Keratinocyte (primary cell): ENCODE data around the gene RARRES1. TPM values are rescaled to one million over a fixed set of nuclear protein-coding genes. Genes with fewer than 3 reads are reported as not detected.
A peak's percentile ranks its signal among the peaks of the same experiment; 100 is the strongest.

Experiments
- DNase-seq: peaks from one replicate; pipeline ENCODE4 v3.0.0-alpha.2; 2011; ENCODE audit warnings: low read depth, missing footprints, low spot score
- FAIRE-seq: peaks from 2 replicates; lab custom pipeline; 2011; peaks lifted over from hg19 to GRCh38; lab: Jason Lieb, UNC
- H2AFZ ChIP-seq: 2 replicates; pipeline ENCODE4 v1.6.0; 2012; ENCODE audit warnings: low read length, control low read depth, inconsistent platforms; ENCODE audit not compliant: control insufficient read depth
- H3K27ac ChIP-seq: 2 replicates; pipeline ENCODE4 v1.5.1; 2011; ENCODE audit warnings: low read length; ENCODE audit not compliant: control insufficient read depth, insufficient read depth
- H3K27me3 ChIP-seq: 3 replicates; pipeline ENCODE4 v1.6.0; 2011; ENCODE audit warnings: low read length; ENCODE audit not compliant: control insufficient read depth, insufficient read depth; ENCODE audit errors: extremely low read depth
- H3K36me3 ChIP-seq, 2 experiments: 2 replicates in 1 of 2; 3 replicates in 1 of 2; pipeline ENCODE4 v1.5.1; 2011; ENCODE audit warnings: low read length in 2 of 2, mild to moderate bottlenecking in 1 of 2; ENCODE audit not compliant: control insufficient read depth in 2 of 2, insufficient read depth in 2 of 2; ENCODE audit errors: extremely low read depth in 1 of 2
- H3K4me1 ChIP-seq: 3 replicates; pipeline ENCODE4 v1.5.1; 2011; ENCODE audit warnings: low read length; ENCODE audit not compliant: control insufficient read depth, insufficient read depth; ENCODE audit errors: extremely low read depth
- H3K4me2 ChIP-seq: 3 replicates; pipeline ENCODE4 v1.6.0; 2011; ENCODE audit warnings: low read depth, low read length; ENCODE audit not compliant: control insufficient read depth, insufficient read depth; ENCODE audit errors: extremely low read depth
- H3K4me3 ChIP-seq, 3 experiments: fragments of 200-600 bp in 1 of 3; sonication (generic) in 1 of 3; 2 replicates in 2 of 3; 3 replicates in 1 of 3; pipeline ENCODE4 v1.5.1; 2011 to 2016; ENCODE audit warnings: low read length in 3 of 3, mild to moderate bottlenecking in 3 of 3, control low read depth in 2 of 3, inconsistent platforms in 1 of 3, low read depth in 1 of 3, mixed read lengths in 1 of 3, mixed run types in 1 of 3, moderate library complexity in 1 of 3; ENCODE audit not compliant: control insufficient read depth in 2 of 3, insufficient read depth in 2 of 3; ENCODE audit errors: extremely low read depth in 1 of 3
- H3K79me2 ChIP-seq: 2 replicates; pipeline ENCODE4 v1.6.0; 2012; ENCODE audit warnings: low read length; ENCODE audit not compliant: control insufficient read depth, insufficient read depth
- H3K9ac ChIP-seq: 3 replicates; pipeline ENCODE4 v1.6.0; 2011; ENCODE audit warnings: low read length; ENCODE audit not compliant: control insufficient read depth, insufficient read depth; ENCODE audit errors: extremely low read depth
- H3K9me1 ChIP-seq: 3 replicates; pipeline ENCODE4 v1.6.0; 2011; ENCODE audit warnings: low read length; ENCODE audit not compliant: control insufficient read depth, insufficient read depth; ENCODE audit errors: extremely low read depth
- H3K9me3 ChIP-seq: 2 replicates; pipeline ENCODE4 v1.5.1; 2012; ENCODE audit warnings: low read depth, low read length; ENCODE audit not compliant: control insufficient read depth
- H4K20me1 ChIP-seq: 3 replicates; pipeline ENCODE4 v1.6.0; 2011; ENCODE audit warnings: low read length; ENCODE audit not compliant: control insufficient read depth, insufficient read depth; ENCODE audit errors: extremely low read depth
- CTCF ChIP-seq, 3 experiments: IDR thresholded peaks in 1 of 3; conservative IDR thresholded peaks in 1 of 3; optimal IDR thresholded peaks in 1 of 3; 2 replicates in 2 of 3; 3 replicates in 1 of 3; pipeline versions ENCODE3 to v1.5.1; 2011; ENCODE audit warnings: low read length in 3 of 3, mild to moderate bottlenecking in 3 of 3, moderate library complexity in 2 of 3, control low read depth in 1 of 3, inconsistent platforms in 1 of 3; ENCODE audit not compliant: insufficient read depth in 2 of 3; ENCODE audit errors: extremely low read depth in 1 of 3
- EZH2 ChIP-seq: IDR thresholded peaks from one replicate; pipeline ENCODE4 v1.6.1; 2012; ENCODE audit warnings: inconsistent platforms, mild to moderate bottlenecking, low read length, moderate library complexity
- dilution Hi-C: fragments of 300-500 bp; cut with MboI; formaldehyde crosslinking; loops from one replicate; pipeline ENCODE4 v1.7.0; 2020; ENCODE audit warnings: low sequenced_read_pairs; ENCODE audit not compliant: extremely low pct_ligation_motif_present
- polyA plus RNA-seq, 5 experiments: library from polyadenylated mRNA; depleted of rRNA in 3 of 5; stranded (reverse) in 3 of 5; stranded (forward) in 1 of 5; unstranded in 1 of 5; fragments of >200 nt; gene quantifications; 1 replicate in 1 of 5; 2 replicates in 3 of 5; 3 replicates in 1 of 5; pipeline versions ENCODE4 v1.2.1 to v1.2.3, GENCODE V29; 2011 to 2012; ENCODE audit warnings: missing spikeins in 2 of 5, low read depth in 1 of 5, low replicate concordance in 1 of 5

RARRES1 gene
- polyA plus RNA-seq, 1 donor (not counting 4 experiments of a cell fraction or from before 2014, with no cell fraction given) = not detected

GRCh38 chr3:158725348-158726011 lies 6.8 kb downstream of the RARRES1 start:
- Histone ChIP-seq H2AFZ (no peak overlapping the region), H3K9me1 (no peaks in the 10 kb centered on the region), H3K4me1 (peaks cover 3% of the 10 kb centered on the region), H3K4me3 (no peak overlapping the region), H3K9ac (no peak overlapping the region), H3K27ac (no peak overlapping the region), H3K4me2 (no peak overlapping the region), H3K27me3 (no peaks in the 10 kb centered on the region), H3K36me3 (peaks cover 0 to 1% of the 10 kb centered on the region in 2 experiments), H4K20me1 (no peaks in the 10 kb centered on the region), H3K79me2 (no peaks in the 10 kb centered on the region), H3K9me3 (no peaks in the 10 kb centered on the region)
- dilution Hi-C loops = no loop called here
- DNase-seq = peak; percentile 17
- TF ChIP-seq EZH2 (no peak), CTCF (optimal IDR thresholded peaks at IDR 0.05 in 1 of 3, IDR thresholded peaks at IDR 0.05 in 1 of 3, conservative IDR thresholded peaks at IDR 0.05 in 1 of 3; ENCODE audit: extremely low read depth in 1 of 3, insufficient read depth in 2 of 3, low read length in 3 of 3) (no peak)
- FAIRE-seq = no peak

DNA sequence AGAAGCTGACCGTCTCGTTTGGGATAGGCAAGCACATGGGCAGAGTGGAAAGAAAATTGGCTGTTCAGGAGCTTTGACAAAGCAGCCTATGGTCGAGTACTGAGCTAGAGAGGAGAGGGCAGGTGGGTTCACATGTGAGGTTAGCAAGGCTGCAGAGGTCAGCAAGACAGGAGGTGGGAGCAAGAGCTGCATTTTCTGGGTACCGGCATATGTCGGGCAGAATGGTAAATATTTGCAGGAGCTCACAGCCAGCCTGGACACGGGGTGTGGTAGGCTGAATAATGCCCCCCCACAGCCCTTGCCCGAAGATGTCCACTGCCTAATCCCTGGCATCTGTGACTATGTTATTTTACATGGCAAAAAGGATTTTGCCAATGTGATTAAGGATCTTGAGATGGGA lies 8.3 kb downstream of the RARRES1 start:
- H3K4me1 ChIP-seq = peaks cover 3% of the 10 kb centered on the region
- no peak overlapping the region for H3K9ac ChIP-seq
- H3K27me3 ChIP-seq = no peaks in the 10 kb centered on the region
- H3K27ac ChIP-seq = no peak overlapping the region
- H4K20me1 ChIP-seq = no peaks in the 10 kb centered on the region
- H3K79me2 ChIP-seq = no peaks in the 10 kb centered on the region
- DNase-seq (no peak), FAIRE-seq (no peak)
- no peaks in the 10 kb centered on the region for H3K9me1 ChIP-seq
- TF ChIP-seq EZH2 = no peak
- no peak for TF ChIP-seq CTCF (optimal IDR thresholded peaks at IDR 0.05 in 1 of 3, IDR thresholded peaks at IDR 0.05 in 1 of 3, conservative IDR thresholded peaks at IDR 0.05 in 1 of 3; ENCODE audit: extremely low read depth in 1 of 3, insufficient read depth in 2 of 3, low read length in 3 of 3)
- no peak overlapping the region for H3K4me2 ChIP-seq
- H3K9me3 ChIP-seq = no peaks in the 10 kb centered on the region
- dilution Hi-C loops = no loop called here
- H2AFZ ChIP-seq = no peak overlapping the region
- peaks cover 0 to 1% of the 10 kb centered on the region in 2 experiments for H3K36me3 ChIP-seq
- H3K4me3 ChIP-seq = no peak overlapping the region
